ENCODE results near the gene SNCB. TPM values are rescaled to one million over a fixed set of nuclear protein-coding genes. Genes with fewer than 3 reads are reported as not detected.

SNCB gene
- total and polyA plus RNA-seq, 2 experiments from 2014 or later = not detected

GRCh38 chr5:176629317-176629852, 949 bp downstream of the SNCB start:
- no peak for DNase-seq
- Histone ChIP-seq H3K9me3 (ENCODE audit: low read depth) (no peaks in the 10 kb centered on the region), H3K4me1 (ENCODE audit: insufficient read depth) (no peaks in the 10 kb centered on the region), H3K4me2 (ENCODE audit: unreplicated experiment) (peak overlapping the region; percentile 72), H3K27ac (no peak overlapping the region), H3K4me3 (no peak overlapping the region), H3F3A (ENCODE audit: insufficient read depth) (no peaks in the 10 kb centered on the region), H2AFZ (no peak overlapping the region), H3K79me2 (ENCODE audit: insufficient read depth) (no peaks in the 10 kb centered on the region), H3K27me3 (replicated peaks; ENCODE audit: insufficient read depth) (peaks cover 52% of the 10 kb centered on the region), H4K20me1 (ENCODE audit: insufficient read depth) (no peaks in the 10 kb centered on the region), H3K36me3 (ENCODE audit: low read depth) (no peaks in the 10 kb centered on the region), H3K9ac (no peak overlapping the region), H3K9me2 (ENCODE audit: insufficient read depth) (no peaks in the 10 kb centered on the region)
- 5 to 7% methylated on average over 20 to 34 of the region's 34 CpGs for WGBS, 2 experiments (ENCODE audit: low coverage in 1 of 2, low lambda C conversion rate in 2 of 2, missing lambda C conversion rate in 2 of 2)
- no peak for TF ChIP-seq EZH2phosphoT487 (IDR thresholded peaks at IDR 0.05; ENCODE audit: insufficient read depth, low read depth)
- TF ChIP-seq EZH2 (IDR thresholded peaks at IDR 0.05; ENCODE audit: insufficient read depth, poor library complexity, severe bottlenecking) = no peak
- in situ Hi-C loops (cut with MboI) = no loop called here

GRCh38 chr5:176628406-176629228, 1.7 kb downstream of the SNCB start:
- Histone ChIP-seq H3K4me3 (no peak overlapping the region), H3K9me2 (ENCODE audit: insufficient read depth) (no peaks in the 10 kb centered on the region), H3K27ac (no peak overlapping the region), H3K9me3 (ENCODE audit: low read depth) (no peaks in the 10 kb centered on the region), H3K4me1 (ENCODE audit: insufficient read depth) (no peaks in the 10 kb centered on the region), H3K79me2 (ENCODE audit: insufficient read depth) (no peaks in the 10 kb centered on the region), H3K36me3 (ENCODE audit: low read depth) (no peaks in the 10 kb centered on the region), H2AFZ (no peak overlapping the region), H3F3A (ENCODE audit: insufficient read depth) (no peaks in the 10 kb centered on the region), H3K27me3 (replicated peaks; ENCODE audit: insufficient read depth) (peaks cover 49% of the 10 kb centered on the region), H3K9ac (no peak overlapping the region), H4K20me1 (ENCODE audit: insufficient read depth) (no peaks in the 10 kb centered on the region), H3K4me2 (ENCODE audit: unreplicated experiment) (no peak overlapping the region)
- WGBS, 2 experiments (ENCODE audit: low coverage in 1 of 2, low lambda C conversion rate in 2 of 2, missing lambda C conversion rate in 2 of 2) = 49 to 55% methylated on average over 13 of the region's 13 CpGs
- no peak for DNase-seq
- TF ChIP-seq EZH2 (IDR thresholded peaks at IDR 0.05; ENCODE audit: insufficient read depth, poor library complexity, severe bottlenecking) = no peak
- no peak for TF ChIP-seq EZH2phosphoT487 (IDR thresholded peaks at IDR 0.05; ENCODE audit: insufficient read depth, low read depth)
- in situ Hi-C loops (cut with MboI) = no loop called here

GRCh38 chr5:176627582-176627981, 2.8 kb downstream of the SNCB start:
- Histone ChIP-seq H3K9me2 (ENCODE audit: insufficient read depth) (no peaks in the 10 kb centered on the region), H2AFZ (no peak overlapping the region), H3K36me3 (ENCODE audit: low read depth) (no peaks in the 10 kb centered on the region), H3K4me3 (no peak overlapping the region), H3K79me2 (ENCODE audit: insufficient read depth) (no peaks in the 10 kb centered on the region), H3F3A (ENCODE audit: insufficient read depth) (no peaks in the 10 kb centered on the region), H3K4me1 (ENCODE audit: insufficient read depth) (no peaks in the 10 kb centered on the region), H3K9me3 (ENCODE audit: low read depth) (no peaks in the 10 kb centered on the region), H3K27ac (no peak overlapping the region), H4K20me1 (ENCODE audit: insufficient read depth) (no peaks in the 10 kb centered on the region), H3K9ac (no peak overlapping the region), H3K27me3 (replicated peaks; ENCODE audit: insufficient read depth) (peaks cover 42% of the 10 kb centered on the region), H3K4me2 (ENCODE audit: unreplicated experiment) (no peak overlapping the region)
- WGBS, 2 experiments (ENCODE audit: low coverage in 1 of 2, low lambda C conversion rate in 2 of 2, missing lambda C conversion rate in 2 of 2) = 66% methylated on average over 5 of the region's 5 CpGs
- DNase-seq = no peak
- in situ Hi-C loops (cut with MboI) = no loop called here
- TF ChIP-seq EZH2 (IDR thresholded peaks at IDR 0.05; ENCODE audit: insufficient read depth, poor library complexity, severe bottlenecking) (no peak), EZH2phosphoT487 (IDR thresholded peaks at IDR 0.05; ENCODE audit: insufficient read depth, low read depth) (no peak)

GRCh38 chr5:176626876-176627236, 3.5 kb downstream of the SNCB start:
- in situ Hi-C loops (cut with MboI) = no loop called here
- H3K9me3 ChIP-seq (ENCODE audit: low read depth) = no peaks in the 10 kb centered on the region
- no peaks in the 10 kb centered on the region for H3K4me1 ChIP-seq (ENCODE audit: insufficient read depth)
- H3K79me2 ChIP-seq (ENCODE audit: insufficient read depth) = no peaks in the 10 kb centered on the region
- WGBS, 2 experiments (ENCODE audit: low coverage in 1 of 2, low lambda C conversion rate in 2 of 2, missing lambda C conversion rate in 2 of 2) = 80 to 84% methylated on average over 7 of the region's 7 CpGs
- no peaks in the 10 kb centered on the region for H3K36me3 ChIP-seq (ENCODE audit: low read depth)
- H3K4me2 ChIP-seq (ENCODE audit: unreplicated experiment) = no peak overlapping the region
- H2AFZ ChIP-seq = no peak overlapping the region
- H3K27ac ChIP-seq = no peak overlapping the region
- no peak overlapping the region for H3K9ac ChIP-seq
- no peak for DNase-seq
- no peaks in the 10 kb centered on the region for H3K9me2 ChIP-seq (ENCODE audit: insufficient read depth)
- H4K20me1 ChIP-seq (ENCODE audit: insufficient read depth) = no peaks in the 10 kb centered on the region
- no peaks in the 10 kb centered on the region for H3F3A ChIP-seq (ENCODE audit: insufficient read depth)
- no peak for TF ChIP-seq EZH2 (IDR thresholded peaks at IDR 0.05; ENCODE audit: insufficient read depth, poor library complexity, severe bottlenecking)
- TF ChIP-seq EZH2phosphoT487 (IDR thresholded peaks at IDR 0.05; ENCODE audit: insufficient read depth, low read depth) = no peak
- peaks cover 35% of the 10 kb centered on the region for H3K27me3 ChIP-seq (replicated peaks; ENCODE audit: insufficient read depth)
- H3K4me3 ChIP-seq = no peak overlapping the region

Measured in GM23248 (cell line).